ENCODE data around the gene HYAL2.

DNA sequence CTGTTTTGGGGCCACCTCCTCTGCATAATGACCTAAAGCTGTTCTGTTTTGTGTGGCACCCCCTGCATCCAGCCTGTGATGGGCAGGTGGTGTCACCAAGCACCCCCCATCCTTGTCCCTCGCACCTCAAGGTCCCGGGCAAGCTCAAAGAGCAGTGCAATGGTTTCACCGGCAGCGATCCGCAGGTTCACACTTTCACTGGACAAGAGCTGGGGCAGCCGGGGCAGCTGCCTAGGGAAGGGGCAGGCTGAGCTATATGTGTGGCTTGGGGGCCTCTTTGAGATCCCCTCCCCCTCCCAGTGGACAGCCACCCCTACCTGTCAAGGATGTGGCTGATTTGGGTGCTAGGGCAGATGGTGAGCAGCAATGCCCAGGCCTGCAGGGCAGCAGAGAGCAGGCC lies 33.4 kb downstream of the HYAL2 start:
- TF ChIP-seq, protein P1, sequence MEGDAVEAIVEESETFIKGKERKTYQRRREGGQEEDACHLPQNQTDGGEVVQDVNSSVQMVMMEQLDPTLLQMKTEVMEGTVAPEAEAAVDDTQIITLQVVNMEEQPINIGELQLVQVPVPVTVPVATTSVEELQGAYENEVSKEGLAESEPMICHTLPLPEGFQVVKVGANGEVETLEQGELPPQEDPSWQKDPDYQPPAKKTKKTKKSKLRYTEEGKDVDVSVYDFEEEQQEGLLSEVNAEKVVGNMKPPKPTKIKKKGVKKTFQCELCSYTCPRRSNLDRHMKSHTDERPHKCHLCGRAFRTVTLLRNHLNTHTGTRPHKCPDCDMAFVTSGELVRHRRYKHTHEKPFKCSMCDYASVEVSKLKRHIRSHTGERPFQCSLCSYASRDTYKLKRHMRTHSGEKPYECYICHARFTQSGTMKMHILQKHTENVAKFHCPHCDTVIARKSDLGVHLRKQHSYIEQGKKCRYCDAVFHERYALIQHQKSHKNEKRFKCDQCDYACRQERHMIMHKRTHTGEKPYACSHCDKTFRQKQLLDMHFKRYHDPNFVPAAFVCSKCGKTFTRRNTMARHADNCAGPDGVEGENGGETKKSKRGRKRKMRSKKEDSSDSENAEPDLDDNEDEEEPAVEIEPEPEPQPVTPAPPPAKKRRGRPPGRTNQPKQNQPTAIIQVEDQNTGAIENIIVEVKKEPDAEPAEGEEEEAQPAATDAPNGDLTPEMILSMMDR (IDR thresholded peaks at IDR 0.05 in 2 of 3, conservative IDR thresholded peaks at IDR 0.05 in 1 of 3; ENCODE audit: insufficient read depth in 2 of 3, low read depth in 1 of 3, low read length in 3 of 3) = no peak
- TF ChIP-seq, protein P2, sequence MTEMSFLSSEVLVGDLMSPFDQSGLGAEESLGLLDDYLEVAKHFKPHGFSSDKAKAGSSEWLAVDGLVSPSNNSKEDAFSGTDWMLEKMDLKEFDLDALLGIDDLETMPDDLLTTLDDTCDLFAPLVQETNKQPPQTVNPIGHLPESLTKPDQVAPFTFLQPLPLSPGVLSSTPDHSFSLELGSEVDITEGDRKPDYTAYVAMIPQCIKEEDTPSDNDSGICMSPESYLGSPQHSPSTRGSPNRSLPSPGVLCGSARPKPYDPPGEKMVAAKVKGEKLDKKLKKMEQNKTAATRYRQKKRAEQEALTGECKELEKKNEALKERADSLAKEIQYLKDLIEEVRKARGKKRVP (CRISPR knock-in tag; IDR thresholded peaks at IDR 0.05) = no peak
- TF ChIP-seq, protein P3, sequence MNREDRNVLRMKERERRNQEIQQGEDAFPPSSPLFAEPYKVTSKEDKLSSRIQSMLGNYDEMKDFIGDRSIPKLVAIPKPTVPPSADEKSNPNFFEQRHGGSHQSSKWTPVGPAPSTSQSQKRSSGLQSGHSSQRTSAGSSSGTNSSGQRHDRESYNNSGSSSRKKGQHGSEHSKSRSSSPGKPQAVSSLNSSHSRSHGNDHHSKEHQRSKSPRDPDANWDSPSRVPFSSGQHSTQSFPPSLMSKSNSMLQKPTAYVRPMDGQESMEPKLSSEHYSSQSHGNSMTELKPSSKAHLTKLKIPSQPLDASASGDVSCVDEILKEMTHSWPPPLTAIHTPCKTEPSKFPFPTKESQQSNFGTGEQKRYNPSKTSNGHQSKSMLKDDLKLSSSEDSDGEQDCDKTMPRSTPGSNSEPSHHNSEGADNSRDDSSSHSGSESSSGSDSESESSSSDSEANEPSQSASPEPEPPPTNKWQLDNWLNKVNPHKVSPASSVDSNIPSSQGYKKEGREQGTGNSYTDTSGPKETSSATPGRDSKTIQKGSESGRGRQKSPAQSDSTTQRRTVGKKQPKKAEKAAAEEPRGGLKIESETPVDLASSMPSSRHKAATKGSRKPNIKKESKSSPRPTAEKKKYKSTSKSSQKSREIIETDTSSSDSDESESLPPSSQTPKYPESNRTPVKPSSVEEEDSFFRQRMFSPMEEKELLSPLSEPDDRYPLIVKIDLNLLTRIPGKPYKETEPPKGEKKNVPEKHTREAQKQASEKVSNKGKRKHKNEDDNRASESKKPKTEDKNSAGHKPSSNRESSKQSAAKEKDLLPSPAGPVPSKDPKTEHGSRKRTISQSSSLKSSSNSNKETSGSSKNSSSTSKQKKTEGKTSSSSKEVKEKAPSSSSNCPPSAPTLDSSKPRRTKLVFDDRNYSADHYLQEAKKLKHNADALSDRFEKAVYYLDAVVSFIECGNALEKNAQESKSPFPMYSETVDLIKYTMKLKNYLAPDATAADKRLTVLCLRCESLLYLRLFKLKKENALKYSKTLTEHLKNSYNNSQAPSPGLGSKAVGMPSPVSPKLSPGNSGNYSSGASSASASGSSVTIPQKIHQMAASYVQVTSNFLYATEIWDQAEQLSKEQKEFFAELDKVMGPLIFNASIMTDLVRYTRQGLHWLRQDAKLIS (CRISPR knock-in tag; IDR thresholded peaks at IDR 0.05) = no peak
- TF ChIP-seq EZH2 (IDR thresholded peaks at IDR 0.05; ENCODE audit: borderline replicate concordance, low read depth, low read length) (no peak), RFX5 (IDR thresholded peaks at IDR 0.05; ENCODE audit: low read depth, low read length) (no peak), TFAM (CRISPR knock-in tag; conservative IDR thresholded peaks at IDR 0.05) (no peak), SMARCA4 (IDR thresholded peaks at IDR 0.05) (no peak)
- TF ChIP-seq, protein P4, sequence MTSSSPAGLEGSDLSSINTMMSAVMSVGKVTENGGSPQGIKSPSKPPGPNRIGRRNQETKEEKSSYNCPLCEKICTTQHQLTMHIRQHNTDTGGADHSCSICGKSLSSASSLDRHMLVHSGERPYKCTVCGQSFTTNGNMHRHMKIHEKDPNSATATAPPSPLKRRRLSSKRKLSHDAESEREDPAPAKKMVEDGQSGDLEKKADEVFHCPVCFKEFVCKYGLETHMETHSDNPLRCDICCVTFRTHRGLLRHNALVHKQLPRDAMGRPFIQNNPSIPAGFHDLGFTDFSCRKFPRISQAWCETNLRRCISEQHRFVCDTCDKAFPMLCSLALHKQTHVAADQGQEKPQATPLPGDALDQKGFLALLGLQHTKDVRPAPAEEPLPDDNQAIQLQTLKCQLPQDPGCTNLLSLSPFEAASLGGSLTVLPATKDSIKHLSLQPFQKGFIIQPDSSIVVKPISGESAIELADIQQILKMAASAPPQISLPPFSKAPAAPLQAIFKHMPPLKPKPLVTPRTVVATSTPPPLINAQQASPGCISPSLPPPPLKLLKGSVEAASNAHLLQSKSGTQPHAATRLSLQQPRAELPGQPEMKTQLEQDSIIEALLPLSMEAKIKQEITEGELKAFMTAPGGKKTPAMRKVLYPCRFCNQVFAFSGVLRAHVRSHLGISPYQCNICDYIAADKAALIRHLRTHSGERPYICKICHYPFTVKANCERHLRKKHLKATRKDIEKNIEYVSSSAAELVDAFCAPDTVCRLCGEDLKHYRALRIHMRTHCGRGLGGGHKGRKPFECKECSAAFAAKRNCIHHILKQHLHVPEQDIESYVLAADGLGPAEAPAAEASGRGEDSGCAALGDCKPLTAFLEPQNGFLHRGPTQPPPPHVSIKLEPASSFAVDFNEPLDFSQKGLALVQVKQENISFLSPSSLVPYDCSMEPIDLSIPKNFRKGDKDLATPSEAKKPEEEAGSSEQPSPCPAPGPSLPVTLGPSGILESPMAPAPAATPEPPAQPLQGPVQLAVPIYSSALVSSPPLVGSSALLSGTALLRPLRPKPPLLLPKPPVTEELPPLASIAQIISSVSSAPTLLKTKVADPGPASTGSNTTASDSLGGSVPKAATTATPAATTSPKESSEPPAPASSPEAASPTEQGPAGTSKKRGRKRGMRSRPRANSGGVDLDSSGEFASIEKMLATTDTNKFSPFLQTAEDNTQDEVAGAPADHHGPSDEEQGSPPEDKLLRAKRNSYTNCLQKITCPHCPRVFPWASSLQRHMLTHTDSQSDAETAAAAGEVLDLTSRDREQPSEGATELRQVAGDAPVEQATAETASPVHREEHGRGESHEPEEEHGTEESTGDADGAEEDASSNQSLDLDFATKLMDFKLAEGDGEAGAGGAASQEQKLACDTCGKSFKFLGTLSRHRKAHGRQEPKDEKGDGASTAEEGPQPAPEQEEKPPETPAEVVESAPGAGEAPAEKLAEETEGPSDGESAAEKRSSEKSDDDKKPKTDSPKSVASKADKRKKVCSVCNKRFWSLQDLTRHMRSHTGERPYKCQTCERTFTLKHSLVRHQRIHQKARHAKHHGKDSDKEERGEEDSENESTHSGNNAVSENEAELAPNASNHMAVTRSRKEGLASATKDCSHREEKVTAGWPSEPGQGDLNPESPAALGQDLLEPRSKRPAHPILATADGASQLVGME (CRISPR knock-in tag; IDR thresholded peaks at IDR 0.05) = no peak
